Mucosa of gallbladder (tissue), 1 donor: Measurements from ENCODE around the gene NFKBIA. TPM values are rescaled to one million over a fixed set of nuclear protein-coding genes. Genes with fewer than 3 reads are reported as not detected.
"Not testable (repeated sequence)": the region's sequence is repeated elsewhere in the genome, so short reads cannot be mapped to it uniquely, and the experiment has no call there.

ENCODE experiments used
- DNase-seq: peaks from one replicate; pipeline ENCODE4 v3.0.0-alpha.2; 2020; ENCODE audit warnings: low spot score
- total RNA-seq: library from RNA; stranded (reverse); gene quantifications from one replicate; pipeline ENCODE4 v1.2.1, GENCODE V29; 2021
- donor health status: DM: no; HTN: no; CAD: no.

NFKBIA gene
- total RNA-seq, 1 donor from 2014 or later, result 74.8 TPM

- no peak for DNase-seq
These were observed 3.5 kb upstream of the NFKBIA start for GRCh38 chr14:35408026-35408425.

- no peak for DNase-seq
These were observed 2.7 kb upstream of the NFKBIA start for GRCh38 chr14:35407306-35407630.

- DNase-seq, result peak; percentile 32
These were observed 2.2 kb upstream of the NFKBIA start for GRCh38 chr14:35406506-35407305.

GRCh38 chr14:35406090-35406489, 1.5 kb upstream of the NFKBIA start:
- DNase-seq, result no peak

GRCh38 chr14:35405304-35405996, 901 bp upstream of the NFKBIA start:
- DNase-seq, result no peak

- DNase-seq, result peak; percentile 98
These were observed 723 bp downstream of the NFKBIA start for GRCh38 chr14:35403603-35404448.

- DNase-seq, result no peak
These were observed 1.4 kb downstream of the NFKBIA start for GRCh38 chr14:35403114-35403602.

- DNase-seq, result no peak
These were observed 2.0 kb downstream of the NFKBIA start for GRCh38 chr14:35402323-35403113.

- peak; percentile 21 for DNase-seq
These were observed 2.9 kb downstream of the NFKBIA start for GRCh38 chr14:35401422-35402265.

GRCh38 chr14:35400648-35401421, 3.7 kb downstream of the NFKBIA start:
- DNase-seq, result no peak

- no peak for DNase-seq
These were observed 5.2 kb downstream of the NFKBIA start for GRCh38 chr14:35399083-35399937.

GRCh38 chr14:35398071-35398584, 6.4 kb downstream of the NFKBIA start:
- DNase-seq, result no peak

GRCh38 chr14:35396610-35397009, 7.9 kb downstream of the NFKBIA start:
- DNase-seq, result not testable (repeated sequence)

- DNase-seq, result no peak
These were observed 9.3 kb downstream of the NFKBIA start for GRCh38 chr14:35395283-35395682.

- DNase-seq, result no peak
These were observed 10.1 kb downstream of the NFKBIA start for GRCh38 chr14:35394326-35395013.

GRCh38 chr14:35393826-35394225, 10.7 kb downstream of the NFKBIA start:
- no peak for DNase-seq

GRCh38 chr14:35392103-35392502, 12.4 kb downstream of the NFKBIA start:
- no peak for DNase-seq

GRCh38 chr14:35391388-35391710, 13.2 kb downstream of the NFKBIA start:
- DNase-seq, result no peak
